ENCODE data around the gene DAZ4.
"Not testable (repeated sequence)": the region's sequence is repeated elsewhere in the genome, so short reads cannot be mapped to it uniquely, and the experiment has no call there.

The DAZ4 gene

GRCh38 chrY:24833619-24834018 is at the start of gene DAZ4:
TSS of gene DAZ4 (plus strand) at chrY:24833919. CDS start at chrY:24834127, 208 bp downstream.
- not testable (repeated sequence) for DNase-seq (ENCODE audit: low spot score)

GRCh38 chrY:24813293-24813692 is 20.4 kb upstream of the DAZ4 start, which contains the start of gene DAZ3:
TSS of gene DAZ3 (minus strand) at chrY:24813393. CDS start at chrY:24813185, 208 bp downstream.
- DNase-seq (ENCODE audit: low spot score) = not testable (repeated sequence)

GRCh38 chrY:24821836-24822235 is 11.9 kb upstream of the DAZ4 start:
- DNase-seq (ENCODE audit: low spot score) = not testable (repeated sequence)

- not testable (repeated sequence) for DNase-seq (ENCODE audit: low spot score)
These were observed 9.4 kb upstream of the DAZ4 start for GRCh38 chrY:24824184-24824879.

- not testable (repeated sequence) for DNase-seq (ENCODE audit: low spot score)
These were observed 8.7 kb upstream of the DAZ4 start for GRCh38 chrY:24825069-24825468.
